Stimulated activated CD4-positive, alpha-beta T cell treated with anti-CD3 and anti-CD28 coated beads, TNF-alpha, amount 100 ng/mL, for 1 hour (primary cell): Measurements from ENCODE around the gene SLC29A1.
"Not testable (repeated sequence)": the region's sequence is repeated elsewhere in the genome, so short reads cannot be mapped to it uniquely, and the experiment has no call there.

Source experiments
- DNase-seq, 3 donors: peaks; one replicate each; pipeline ENCODE4 v3.0.0-alpha.2; 2020; ENCODE audit warnings: low read depth in 3 of 3, low spot score in 1 of 3

Gene SLC29A1

DNA sequence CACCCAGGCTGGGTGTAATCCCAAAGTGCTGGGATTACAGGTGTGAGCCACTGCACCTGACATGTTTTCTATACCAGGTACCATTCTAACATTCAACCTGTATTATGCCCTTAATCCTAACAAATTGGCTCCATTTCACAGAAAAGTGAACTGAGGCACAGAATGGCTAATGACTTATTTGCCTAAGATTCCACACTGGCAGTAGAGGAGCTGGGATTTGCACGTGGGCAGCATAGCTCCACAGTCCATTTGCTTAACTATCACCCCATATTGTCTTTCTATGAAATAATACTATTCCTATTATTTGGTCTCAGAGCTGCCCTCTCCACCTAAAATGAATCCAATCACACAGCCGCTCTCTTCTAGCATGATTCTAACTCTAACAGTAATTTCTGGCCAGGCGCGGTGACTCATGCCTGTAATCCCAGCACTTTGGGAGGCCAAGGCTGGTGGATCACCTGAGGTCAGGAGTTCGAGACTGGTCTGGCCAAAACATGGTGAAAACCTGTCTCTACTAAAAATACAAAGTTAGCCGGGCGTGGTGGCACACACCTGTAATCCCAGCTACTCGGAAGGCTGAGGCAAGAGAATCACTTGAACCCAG, 30.0 kb upstream of the SLC29A1 start:
- no peak for DNase-seq

DNA sequence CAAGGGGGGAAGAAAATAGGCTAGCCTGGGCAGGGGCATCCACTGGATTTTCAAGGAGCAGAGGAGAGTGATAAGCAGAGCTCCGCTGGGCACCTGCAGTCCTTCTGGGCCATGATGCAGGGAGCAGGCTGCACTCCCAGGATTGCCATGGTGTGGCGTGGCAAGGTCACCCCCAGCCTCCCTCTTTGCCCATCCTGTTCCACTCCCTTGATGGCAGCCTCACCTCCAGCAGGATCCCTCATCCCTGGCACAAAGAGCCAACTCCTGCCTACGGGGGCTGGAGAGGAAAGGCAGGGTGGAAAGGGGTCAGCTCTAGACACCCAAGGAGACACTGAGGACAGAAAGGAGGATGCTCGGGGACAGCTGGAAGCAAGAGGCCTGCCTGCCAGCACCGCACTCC, 29.1 kb upstream of the SLC29A1 start:
- no peak for DNase-seq

DNA sequence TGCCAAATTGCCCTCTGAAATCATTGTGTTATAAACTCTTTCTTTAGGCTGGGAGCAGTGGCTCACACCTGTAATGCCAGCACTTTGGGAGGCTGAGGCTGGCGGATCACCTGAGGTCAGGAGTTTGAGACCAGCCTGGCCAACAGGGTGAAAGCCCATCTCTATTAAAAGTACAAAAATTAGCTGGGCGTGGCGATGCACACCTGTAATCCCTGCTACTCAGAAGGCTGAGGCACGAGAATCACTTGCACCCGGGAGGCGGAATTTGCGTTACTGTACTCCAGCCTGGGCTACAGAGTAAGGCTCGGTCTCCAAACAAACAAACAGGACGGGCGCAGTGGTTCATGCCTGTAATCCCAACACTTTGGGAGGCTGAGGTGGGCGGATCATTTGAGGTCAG, 27.0 kb upstream of the SLC29A1 start:
- not testable (repeated sequence) for DNase-seq

DNA sequence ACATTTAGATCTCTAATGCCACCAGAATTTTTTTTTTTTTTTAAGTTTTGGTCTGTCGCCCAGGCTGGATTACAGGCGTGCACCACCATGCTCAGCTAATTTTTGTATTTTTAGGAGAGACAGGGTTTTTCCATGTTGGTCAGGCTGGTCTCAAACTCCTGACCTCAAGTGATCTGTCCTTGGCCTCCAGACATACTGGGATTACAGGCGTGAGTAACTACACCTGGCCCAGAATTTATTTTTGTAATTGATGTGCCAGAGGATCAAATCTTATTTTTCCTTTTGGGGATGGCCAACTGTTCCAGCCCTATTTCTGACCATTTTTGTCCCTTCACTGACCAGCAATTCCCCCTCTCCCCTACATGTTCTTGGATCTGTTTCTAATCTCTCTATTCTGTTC, 24.7 kb upstream of the SLC29A1 start:
- no peak for DNase-seq

DNA sequence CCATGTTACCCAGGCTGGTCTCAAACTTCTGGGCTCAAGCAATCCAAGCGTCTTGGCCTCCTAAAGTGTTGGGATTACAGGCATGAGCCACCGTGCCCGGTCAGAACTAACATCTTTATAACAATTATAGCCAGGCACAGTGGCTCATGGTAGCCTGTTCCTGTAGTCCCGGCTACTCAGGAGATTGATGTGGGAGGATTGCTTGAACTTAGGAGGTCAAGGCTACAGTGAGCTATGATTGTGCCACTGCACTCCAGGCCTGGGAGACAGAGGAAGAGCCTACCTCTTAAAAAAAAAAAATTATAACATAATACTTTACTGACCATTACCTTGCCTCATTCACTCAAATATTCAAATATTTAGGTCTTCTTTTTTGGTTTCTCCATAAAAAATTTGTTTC, 23.5 kb upstream of the SLC29A1 start:
- DNase-seq = no peak

DNA sequence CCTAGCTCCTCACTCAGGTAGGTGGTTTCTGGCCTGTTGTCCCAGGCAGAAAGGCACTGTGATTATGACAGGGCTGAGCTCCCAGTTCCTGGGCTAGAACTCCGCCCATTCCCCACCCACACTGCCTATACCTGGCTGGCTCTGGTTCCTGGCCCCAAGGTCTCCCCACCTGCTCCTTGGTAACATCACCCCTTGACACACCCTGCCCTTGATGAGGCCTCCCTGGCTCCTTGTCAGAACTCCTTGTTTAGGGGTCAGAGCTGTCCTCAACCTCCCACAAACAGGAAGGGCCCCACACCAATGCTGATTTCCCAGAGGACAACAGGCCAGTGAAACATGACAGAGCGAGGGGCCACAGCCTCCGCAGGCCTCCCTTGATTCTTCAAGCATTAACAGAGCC, 22.2 kb upstream of the SLC29A1 start:
- DNase-seq = no peak

DNA sequence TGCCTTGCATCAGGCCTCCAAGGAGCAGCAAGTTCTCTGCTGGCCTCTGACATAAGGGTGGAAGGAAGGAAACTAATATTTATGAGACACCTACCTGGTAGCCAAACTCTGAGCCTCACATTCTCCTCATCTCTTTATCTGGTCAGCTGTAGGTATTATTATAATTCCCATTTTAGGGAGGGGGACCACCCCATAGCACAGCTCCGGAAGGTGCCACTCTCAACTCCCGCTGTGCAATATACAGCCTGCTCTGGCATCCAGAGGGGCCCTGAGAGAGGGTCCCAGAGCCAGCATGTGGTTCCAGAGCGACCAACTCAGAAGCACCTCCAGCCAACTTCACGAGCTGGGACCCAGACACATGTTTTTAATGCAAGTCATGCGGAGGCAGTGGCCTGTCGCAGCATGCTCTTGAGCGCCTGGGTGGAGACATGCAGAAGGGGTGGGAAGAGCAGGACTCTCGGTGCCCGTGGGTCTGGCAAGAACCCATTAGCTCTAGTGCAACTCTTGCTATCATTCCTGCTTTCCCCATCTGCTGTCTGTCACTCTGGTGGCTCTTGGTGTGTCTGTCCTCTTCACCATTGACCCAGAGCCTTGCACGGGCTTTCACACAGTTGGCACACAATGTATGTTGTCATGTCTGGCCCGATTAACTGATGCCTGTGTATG, 21.6 kb upstream of the SLC29A1 start:
- no peak for DNase-seq

DNA sequence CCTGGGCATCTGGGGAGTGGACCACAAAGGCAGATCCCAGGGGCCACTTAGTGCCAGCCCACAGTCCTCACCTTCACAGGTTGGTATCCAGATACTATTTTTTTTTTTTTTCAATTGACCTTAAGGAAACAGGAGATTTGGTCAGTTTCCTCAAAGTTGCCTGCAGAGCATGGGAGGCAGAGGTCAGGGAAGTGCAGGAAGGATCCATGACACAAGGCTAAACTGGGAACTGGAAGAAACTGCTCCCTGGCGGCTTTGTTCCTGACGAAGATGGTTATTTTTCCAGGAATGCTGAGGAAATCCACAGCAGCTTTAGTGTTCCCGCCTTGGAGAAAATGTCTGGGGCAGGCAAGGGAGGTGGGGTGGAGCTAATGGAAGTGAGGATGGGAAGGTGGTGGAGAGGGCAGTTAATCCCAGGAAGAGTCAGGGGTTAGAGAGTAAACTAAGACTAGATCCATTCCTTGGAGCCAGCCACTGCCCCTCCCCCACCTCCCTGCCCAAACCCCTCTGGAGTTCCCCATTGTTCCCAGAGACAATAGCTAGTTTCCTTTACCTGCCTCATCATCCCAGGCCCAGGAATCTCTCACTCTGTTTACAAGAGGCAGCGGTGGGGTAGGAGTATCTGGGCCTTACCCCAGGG, 20.9 kb upstream of the SLC29A1 start:
- no peak for DNase-seq

DNA sequence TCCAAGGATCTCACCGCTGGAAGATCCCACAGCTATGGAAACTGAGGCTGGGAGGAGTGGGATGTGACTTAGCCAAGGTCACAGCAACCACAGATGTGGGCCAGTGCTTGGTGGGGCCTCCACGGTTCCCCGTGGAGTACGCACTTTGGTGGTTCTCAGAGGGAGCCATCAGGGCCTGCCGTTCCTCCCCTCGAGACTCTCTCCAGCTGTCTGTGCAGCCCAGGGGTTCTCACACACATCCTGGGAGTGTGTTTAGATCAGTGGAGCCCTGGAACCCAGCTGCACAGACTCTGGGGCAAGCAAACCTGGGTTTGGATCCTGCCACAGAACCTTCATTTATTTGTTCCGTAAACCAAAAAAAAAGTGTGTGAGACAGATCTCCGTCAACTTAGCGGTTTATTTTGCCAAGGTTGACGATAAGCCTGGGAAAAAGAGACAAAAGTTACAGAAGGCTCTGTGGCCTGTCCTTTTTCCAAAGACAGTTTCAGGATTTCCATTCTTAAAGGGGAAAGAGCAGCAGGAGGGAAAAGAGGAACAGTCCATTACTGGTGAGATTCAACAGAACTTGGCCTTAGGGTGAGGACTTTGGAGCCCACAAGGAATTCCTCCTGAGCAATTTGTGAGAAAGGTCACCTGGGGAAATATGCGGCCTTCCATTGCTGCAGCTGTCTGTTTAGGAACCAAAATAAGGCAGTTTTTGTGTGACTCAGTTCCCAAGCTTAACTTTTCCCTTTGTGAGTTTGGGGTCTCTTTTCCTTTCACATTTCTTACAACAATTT, 20.2 kb upstream of the SLC29A1 start:
- DNase-seq = no peak

DNA sequence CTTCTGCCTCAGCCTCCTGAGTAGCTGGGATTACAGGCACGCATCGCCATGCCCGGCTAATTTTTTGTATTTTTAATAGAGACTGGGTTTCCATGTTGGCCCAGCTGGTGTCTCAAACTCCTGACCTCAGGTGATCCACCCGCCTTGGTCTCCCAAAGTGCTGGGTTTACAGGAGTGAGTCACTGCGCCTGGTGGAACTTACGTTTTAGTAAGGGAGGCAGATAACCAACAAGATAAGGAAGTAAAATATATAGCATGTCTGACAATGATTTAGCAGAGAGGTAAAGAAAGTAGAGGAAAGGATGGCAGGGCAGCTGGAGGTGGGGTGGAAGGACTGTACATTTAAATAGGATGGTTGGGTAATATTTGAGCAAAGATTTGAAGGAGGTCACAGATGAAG, 19.4 kb upstream of the SLC29A1 start:
- no peak for DNase-seq

DNA sequence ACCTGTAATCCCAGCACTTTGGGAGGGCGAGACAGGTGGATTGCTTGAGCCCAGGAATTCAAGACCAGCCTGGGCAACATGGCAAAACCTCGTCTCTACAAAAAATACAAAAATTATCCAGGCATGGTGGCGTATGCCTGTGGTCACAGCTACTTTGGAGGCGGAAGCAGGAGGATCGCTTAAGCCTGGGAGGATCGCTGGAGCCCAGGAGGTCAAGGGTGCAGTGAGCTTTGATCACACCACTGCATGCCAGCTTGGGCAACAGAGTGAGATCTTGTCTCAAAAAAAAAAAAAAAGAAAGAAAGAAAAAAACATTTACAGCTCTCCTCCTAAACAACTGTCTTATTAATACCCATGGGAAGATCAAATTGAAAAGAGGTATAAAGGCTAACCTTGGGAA, 15.4 kb upstream of the SLC29A1 start:
- DNase-seq = no peak

DNA sequence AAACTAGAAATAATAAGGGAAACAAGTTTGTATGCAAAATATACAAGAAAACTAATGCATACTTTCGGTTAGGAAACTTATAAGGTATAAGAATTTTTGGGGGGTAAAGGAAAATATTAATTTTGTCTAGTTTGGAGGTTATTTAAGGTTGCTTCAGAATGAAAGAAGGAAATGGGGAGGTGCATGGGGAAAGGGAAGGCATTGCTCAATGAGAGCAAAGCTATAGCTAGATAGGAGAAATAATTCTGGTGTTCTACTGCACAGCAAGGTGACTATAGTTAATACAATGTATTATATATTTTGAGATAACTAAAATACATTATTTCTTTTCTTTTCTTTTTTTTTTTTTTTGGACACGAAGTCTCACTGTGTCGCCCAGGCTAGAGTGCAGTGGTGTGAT, 12.1 kb upstream of the SLC29A1 start:
- DNase-seq = no peak

DNA sequence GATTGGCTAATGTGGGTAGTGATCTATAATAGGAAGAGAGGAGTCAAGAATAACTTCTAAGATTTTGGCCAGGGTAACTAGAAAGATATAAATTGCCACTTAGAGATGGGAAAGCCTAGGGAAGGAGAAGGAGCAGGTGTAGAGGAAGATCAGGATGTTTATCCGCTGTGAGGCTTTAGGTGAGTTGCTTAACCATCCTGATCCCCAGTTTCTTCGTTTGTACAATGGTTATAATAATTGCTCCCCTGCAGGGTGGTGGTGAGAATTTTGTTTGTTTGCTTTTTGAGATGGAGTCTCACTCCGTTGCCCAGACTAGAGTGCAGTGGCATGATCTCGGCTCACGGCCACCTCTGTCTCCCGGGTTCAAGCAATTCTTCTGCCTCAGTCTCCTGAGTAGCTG, 9.1 kb upstream of the SLC29A1 start:
- DNase-seq = no peak

DNA sequence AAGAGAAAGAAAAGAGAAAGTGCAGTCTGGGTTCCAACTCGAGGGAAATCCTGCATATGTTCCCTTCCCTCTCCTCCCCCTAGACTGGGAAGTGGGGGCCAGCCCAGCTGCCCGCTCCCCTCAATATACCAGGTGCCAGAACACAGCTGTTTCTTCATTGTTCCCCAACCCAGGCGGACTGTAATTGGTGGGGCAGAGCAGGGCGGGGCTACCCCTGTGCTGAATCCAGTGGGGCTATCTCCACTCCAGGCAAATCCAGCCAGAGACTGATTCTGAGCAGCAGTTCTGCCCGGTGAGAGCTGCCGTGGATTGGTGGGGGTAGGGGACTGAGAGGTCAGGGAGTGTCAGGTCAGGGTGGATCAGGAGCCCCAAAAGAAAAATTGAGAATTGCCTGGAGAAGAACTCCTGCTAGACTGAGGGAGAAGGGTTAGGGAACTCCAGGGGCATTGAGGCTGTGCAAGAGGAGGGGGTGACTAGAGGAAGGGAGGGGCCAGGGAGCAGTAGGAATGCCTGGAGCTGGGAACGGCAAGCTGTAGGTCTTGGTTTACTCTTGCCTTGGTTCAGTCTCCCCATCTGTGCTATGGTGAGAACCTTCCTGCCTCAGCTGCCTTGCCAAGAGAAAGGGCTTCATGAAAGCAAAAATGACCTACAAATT, 6.6 kb upstream of the SLC29A1 start, which contains the start of gene MYMX:
Gene MYMX (plus strand): TSS at position 250 of the 655 bp plus-strand sequence. CDS start 546 bp downstream, outside the sequence.
- no peak for DNase-seq

DNA sequence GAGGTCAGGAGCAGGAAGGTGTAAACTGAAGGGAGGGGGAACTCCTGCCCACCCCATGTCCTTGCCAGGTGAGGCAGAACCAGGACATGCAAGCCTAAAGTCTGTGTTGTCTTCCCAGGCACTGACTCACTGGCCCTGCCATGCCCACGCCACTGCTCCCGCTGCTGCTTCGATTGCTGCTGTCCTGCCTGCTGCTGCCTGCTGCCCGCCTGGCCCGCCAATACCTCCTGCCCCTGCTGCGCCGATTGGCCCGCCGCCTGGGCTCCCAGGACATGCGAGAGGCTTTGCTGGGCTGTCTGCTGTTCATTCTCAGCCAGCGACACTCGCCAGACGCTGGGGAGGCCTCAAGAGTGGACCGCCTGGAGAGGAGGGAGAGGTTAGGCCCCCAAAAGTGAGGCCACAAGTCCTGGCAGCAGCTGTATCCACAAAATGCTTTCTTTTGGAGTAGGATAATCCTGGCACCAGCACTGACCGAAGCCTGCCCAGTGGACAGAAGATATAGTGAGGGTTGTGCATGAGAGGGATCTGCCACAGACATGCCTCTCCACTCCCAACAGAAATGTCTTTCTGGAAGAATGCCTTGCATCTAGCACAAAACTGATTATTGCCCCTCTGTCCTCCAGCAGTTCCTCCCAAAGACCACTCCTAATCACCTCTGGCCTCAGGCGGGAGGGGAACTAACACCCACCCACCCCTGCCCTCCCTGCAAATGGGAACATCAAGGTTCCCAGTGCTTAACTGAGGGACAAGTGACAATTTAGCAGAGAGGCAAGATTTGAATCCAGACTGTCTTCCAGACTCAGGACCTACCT, 5.9 kb upstream of the SLC29A1 start:
- no peak for DNase-seq

DNA sequence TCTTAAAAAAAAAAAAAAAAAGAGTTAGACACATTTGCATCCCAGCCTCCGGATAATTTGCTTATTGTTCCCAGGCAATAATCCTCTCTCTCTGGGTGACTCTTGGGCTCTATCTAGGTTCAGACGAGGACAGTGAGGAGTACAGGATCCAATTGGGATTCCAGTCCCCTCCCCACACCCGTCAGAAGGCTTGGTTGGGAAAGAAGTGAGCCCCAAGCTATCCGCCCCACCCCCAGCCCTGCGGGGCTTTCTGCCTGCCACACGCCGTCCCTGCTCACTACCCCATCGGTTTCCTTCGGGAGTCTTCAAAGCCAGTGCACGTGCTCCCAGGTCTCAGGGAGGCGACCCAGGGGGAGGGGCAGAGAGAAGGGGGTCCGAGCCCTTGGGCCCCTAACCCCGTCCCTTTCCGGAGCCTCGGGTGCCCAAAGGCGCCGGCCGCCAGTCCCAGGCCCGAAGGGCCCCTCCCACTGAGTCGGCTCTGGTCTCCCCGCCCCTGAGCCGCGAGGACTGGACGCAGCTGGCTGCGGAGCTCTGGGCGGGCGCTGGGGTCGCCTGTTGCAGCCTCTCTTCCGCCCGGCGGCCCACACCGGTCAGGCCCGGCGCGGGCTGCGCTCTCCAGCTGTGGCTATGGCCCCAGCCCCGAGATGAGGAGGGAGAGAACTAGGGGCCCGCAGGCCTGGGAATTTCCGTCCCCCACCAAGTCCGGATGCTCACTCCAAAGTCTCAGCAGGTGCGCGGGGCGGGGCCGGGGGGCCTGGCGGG, 4.2 kb upstream of the SLC29A1 start:
- no peak for DNase-seq

DNA sequence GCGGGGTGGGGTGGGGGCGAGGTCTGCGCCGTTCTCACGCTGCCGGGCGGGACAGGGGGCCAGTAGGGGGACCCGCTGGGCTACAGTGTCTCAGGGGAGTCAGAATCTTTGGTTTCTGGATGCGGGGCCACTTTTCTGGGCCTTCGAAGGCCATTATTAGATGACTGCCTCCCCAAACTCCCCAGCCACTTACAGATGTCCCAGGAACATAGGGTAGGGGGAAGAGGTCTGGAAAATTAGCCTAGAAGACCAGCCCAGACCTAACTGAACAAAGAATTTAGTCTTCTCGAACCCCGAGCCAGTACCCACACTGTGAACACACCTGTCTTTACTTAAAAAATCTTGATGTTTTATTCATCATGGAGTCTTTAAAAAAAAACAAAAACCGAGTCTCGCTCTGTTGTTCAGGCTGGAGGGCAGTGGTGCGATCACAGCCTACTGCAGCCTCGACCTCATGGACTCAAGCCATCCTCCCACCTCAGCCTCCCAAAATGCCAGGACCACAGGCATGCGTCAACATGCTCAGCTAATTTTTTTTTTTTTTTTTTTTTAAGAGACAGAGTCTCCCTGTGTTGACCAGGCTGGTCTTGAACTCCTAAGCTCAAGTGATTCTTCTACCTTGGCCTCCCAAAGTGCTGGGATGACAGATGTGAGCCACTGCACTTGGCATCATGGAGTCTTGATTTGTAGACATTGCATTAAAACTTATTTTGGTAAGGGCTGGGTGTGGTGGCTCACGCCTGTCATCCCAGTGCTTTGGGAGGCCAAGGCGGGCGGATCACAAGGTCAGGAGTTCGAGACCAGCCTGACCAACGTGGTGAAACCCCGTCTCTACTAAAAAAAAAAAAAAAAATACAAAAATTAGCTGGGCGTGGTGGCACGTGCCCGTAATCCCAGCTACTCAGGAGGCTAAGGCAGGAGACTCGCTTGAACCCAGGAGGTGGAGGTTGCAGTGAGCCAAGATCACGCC, 3.3 kb upstream of the SLC29A1 start:
- DNase-seq = no peak

DNA sequence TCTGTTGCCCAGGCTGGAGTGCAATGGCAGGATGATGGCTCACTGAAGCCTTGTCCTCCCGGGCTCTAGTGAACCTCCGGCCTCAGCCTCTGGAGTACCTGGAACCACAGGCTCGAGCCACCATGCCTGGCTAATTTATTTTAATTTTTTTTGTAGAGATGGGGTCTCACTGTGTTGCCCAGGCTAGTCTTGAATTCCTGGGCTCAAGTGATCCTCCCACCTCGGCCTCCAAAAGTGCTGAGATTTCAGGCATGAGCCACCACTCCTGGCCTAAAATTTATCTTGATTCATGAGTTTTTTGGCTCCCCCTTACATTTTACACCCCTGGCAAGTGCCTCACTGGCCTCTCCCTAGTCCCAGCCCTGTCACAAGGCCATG, 2.5 kb upstream of the SLC29A1 start:
- DNase-seq = no peak
